Stimulated activated CD8-positive, alpha-beta memory T cell treated with anti-CD3 and anti-CD28 coated beads, Interleukin-4, amount 100 ng/mL, for 4 hours (primary cell): ENCODE measurements around the gene PSORS1C2.

Source experiments
- DNase-seq, 2 donors: peaks; one replicate each; pipeline ENCODE4 v3.0.0-alpha.2; 2020; ENCODE audit warnings: low read depth in 2 of 2, low spot score in 1 of 2

The PSORS1C2 gene

DNA sequence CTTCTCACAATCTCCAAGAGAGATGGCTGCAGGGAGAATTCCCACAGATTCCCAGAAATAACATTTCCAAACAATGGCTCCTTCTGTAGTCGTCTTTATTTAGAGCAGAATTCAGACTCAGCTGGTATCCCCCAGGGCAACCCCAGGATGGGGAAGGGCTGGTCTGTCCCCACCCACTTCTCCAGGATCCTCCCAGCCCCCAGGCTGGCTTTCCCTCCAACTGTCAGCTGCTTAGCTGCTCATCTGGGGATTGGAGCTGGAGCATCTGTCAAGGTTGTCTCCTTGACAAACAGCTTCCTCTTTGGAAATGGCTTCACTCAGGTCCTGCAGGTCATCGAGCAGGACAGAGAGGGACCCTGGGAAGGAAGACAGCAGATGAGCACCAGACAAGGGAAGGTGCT lies 3.5 kb upstream of the PSORS1C2 start:
- no peak for DNase-seq

DNA sequence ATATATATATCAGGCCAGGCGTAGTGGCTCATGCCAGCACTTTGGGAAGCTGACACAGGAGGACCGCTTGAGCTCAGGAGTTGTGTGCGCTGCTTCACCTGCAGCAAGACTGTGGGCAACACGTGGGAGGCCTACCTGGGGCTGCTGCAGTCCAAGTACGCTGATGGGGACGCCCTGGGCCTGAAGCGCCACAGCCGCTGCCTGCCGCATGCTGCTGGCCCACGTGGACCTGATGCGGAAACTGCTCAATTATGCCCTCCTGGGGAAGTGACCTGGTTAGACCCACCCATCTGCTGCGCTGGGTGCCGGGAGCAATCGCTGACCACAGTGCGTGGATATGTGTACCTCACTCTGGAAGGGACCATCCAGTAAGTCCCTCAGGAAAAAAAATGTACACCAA lies 1.8 kb upstream of the PSORS1C2 start:
- no peak for DNase-seq

DNA sequence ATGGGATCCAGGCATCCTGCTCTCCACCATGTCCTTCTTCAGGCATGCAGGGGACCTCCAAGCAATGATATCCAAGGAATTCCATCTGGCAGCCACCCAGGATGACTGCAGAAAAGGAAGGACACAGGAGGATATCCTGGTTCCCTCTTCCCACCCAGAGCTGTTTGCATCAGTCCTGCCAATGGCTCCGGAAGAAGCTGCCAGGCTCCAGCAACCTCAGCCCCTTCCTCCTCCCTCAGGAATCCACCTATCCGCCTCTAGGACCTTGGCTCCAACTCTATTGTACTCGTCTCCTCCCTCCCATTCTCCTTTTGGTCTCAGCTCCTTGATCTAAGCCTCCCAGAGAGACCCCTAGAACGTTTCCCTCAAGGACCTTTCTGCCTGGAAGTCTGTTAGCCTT lies 733 bp upstream of the PSORS1C2 start:
- DNase-seq: no peak

DNA sequence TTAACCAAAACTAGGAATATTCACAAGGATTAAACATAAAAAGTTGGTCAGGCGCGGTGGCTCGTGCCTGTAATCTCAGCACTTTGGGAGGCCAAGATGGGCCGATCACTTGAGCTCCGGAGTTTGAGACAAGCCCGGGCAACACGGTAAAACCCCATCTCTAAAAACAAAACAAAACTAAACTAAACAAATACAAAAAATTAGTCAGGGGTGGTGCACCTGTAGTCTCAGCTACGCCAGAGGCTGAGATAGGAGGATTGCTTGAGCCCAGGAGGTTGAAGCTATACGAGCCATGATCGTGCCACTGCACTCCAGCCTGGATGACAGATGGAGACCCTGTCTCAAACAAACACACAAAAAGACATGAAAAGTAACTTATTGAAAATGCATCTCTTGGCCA lies 3.2 kb downstream of the PSORS1C2 start:
- no peak for DNase-seq

DNA sequence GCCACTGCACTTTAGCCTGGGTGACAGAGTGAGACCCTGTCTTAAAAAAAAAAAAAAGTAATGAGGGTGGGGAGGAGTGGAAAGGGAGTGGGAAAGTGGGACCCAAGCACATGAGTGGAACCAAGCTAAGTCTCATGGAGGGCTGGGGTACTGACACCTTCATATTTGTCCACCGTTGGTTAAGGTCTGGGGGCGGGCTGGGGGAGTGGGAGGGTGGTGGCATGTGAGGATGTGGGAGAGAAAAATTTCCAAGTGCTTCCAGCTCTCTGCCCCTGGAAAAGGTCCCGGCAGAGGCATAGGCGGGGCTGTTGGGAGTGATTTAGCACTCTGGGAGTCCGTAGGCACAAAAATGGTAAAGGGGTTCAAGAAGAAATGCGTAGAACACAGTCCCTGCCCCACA lies 6.1 kb downstream of the PSORS1C2 start:
- DNase-seq: no peak

DNA sequence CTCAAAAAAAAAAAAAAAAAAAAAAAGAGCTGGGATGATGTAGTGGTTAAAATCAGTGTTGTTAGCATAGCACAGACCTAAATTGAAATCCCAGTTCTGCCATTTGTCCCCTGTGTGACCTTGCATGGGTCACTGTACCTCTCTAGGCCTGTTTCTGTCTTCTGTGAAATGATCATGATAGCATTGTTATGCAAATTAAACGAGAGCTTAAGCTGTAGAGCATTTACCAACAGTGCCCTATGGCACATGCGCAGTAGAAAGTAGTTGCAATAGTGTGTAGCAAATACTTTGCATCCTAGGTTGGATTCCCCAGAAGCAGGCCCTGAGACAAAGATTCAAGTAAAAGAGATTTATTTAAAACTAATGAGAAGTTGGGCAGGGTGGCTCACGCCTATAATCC lies 7.3 kb downstream of the PSORS1C2 start:
- DNase-seq: no peak

DNA sequence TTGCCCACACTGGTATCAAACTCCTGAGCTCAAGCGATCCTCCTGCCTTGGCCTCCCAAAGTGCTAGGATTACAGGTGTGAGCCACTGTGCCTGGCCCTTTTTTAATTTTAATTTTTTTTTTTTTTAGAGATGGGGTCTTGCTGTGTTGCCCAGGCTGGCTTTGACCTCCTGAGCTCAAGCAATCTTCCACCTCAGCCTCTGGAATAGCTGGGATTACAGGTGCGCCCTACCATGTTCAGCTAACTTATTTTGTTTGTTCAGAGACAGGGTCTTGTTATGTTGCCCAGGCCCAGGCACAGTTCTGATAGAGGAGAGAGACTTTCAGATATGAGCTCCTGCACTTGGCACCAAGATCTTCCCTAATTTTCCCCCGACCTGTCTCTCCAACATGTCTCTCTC lies 8.1 kb downstream of the PSORS1C2 start:
- DNase-seq: no peak

DNA sequence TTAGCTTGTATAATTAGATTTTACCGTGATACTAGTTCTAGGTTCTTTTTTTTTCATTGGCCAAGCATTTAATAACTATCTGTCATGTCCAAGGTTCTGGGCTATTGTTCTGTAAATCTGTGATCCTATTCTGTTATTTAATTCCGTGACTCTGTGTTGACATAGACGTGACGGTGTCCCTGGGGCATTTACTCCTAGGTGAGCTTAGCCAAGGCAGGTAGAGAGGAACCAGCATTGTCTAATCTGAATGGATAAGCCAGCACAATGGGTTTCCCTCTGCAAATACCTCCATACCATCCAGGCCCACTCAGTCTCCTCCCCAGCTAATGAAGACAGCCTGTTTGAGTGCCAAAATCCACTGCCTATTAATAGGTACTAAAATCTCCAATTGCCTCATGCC lies 9.7 kb downstream of the PSORS1C2 start:
- DNase-seq: no peak

DNA sequence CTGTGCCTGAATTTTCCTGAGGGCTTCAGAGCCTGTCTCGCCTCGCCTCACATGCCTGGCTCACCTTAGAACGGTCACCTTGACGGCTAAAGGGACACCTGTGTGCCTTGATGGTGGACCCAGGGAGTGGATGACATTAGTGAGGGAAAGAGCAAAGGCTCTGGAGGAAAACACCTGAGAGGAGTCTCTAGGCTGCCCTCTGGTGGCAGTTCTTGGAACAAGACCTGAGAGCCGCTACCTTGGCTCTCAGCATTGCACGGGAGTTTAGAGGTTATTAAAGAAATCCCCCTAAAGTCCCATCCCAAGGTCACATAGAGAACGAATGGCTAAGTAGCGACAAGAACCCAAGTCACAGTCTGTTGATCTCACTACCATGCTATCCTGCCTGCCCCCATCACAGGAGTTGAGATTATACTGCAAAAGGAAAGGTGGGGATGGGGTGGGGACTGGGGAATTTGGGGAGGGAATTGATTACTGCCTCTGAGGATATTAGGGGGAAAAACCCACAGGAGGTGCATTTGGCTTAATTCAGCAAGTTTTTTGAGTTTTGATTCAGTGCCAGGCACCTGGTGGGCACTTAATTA lies 10.7 kb downstream of the PSORS1C2 start:
- DNase-seq: peak; percentile 33 to 46

DNA sequence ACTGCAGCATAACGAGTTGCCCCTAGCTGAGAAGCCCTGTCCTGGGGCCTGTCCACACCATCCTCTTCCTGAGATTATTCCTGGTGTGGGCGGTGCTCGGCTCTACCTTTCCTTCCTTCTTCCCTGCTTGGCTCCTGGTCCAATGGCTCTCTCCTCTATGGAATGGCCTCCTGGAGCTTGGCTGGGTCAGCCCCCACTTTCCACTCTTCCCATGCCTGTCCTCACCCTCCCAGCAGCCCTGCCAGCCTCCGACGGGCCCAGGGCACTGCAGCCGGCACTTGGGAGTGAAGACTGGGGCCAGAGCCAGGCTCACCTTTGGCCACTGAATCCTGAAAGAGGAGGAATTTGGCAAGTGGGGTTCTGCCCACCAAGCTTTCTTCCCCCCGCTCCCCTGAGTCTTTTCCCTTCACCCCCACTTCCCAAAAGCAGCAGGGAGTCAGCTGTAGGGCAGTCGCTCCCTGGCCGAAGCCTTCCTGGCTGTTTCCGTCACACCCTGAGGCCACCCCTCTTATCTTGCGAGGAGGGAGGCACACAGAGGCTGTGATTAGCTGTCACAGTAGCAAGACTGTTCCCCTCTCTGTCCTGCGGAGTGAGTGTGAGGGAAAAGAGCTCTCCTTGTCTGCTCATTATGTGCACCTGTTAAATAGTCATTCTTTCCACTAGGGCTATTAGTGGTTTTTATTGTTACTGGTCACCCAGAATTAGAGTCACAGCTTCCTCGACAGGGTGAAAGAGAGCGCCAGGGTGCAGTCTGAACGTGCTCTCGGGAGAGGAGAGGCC lies 12.3 kb downstream of the PSORS1C2 start:
- DNase-seq: no peak

DNA sequence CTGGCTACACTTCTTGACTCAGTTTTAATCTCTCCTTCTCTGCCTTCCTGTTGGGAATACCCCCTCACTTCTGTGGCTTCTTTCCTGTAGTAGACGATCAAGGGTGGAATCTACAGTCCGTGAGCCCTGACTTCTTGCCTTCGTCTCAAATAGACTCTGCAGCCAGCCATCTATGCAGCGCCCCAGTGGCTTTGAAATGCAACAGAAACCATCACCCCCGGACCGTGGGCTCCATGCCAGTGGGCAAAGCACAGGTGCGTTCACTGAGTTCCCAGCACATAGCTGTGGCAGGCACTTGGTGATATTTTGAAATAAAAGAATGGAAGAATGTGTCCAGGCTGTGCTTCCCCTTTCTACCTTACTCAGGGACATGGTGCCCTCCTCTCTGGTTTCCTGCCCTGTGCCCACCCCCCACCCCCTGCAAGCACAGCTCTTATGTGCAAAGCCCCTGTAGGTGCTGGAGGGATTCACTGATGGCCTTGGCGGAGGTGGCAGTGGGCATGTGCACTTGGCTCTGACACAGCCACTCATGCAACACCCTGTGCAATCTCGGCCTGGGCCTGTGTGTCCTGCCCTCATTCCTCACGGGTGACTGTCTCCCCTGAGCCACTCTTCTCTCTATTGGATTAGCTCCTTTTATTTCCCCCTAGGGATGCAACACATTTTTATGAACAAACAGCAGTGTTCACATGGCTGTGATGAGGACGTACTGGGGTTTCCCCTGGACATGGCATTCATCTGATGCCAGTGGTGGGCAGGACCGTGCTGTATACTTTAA lies 13.1 kb downstream of the PSORS1C2 start:
- DNase-seq: no peak

DNA sequence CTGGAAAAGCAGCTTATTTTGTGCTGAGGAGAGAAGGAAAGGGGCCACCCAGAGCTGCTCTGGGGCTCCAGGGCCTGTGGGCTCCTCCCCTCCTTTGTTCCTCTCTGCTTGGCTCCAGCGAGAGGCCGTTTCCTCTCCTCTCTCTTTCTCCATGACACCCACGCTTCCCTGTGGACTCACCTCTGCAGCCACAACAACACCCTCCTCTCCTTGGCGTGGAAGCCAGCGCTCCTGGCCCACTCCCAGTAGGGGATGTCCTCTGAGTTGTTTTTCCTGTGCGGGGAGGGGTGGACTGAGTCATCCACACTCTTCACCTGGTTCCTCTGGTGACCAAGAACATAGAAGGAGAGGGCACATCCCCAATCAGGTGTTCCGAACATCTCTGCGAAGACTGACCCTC lies 13.7 kb downstream of the PSORS1C2 start:
- DNase-seq: no peak

DNA sequence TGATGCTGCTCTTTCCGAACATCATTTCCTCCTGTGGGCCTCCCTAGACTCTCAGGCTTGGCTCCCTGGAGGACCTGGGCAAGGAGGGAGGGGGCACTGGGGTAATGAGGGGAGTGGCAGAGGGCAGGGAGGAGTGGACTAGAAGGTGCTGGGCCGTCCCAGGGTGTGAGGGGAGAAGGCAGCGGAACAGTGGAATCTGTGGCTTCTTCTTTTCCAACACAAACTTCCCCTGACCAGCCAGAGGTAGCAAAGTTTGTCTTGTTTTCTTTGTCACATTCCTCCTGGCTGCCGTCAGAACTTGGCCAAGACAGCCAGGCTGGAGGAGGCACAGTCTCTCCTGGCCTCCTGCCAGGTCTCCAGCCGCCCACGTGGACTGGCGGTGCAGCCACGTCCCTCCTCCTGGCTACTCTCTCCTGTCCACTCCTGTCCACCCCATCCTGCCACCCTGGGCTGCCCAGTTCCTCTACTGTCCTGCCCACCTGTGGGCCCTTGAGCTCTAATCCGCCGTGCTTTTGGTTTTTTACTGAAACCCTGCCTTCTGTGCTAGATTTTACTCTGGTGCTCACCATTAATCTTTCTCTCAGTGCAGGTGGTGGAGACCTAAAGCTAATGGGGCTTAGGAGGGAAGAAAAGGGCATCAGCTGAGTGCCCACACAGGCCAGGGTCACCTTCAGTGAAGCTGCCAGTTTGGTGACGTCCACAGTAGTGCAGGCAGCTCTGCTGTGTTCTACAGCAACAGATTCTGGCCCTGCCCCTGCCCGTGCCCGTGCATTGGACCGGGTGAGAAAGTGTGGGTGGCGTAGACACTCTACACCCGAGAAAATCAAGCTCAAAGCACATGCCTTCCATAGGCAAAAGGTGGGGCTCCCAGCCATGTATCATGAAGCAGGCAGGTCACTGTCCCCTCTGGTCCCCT lies 15.8 kb downstream of the PSORS1C2 start:
- DNase-seq: no peak

DNA sequence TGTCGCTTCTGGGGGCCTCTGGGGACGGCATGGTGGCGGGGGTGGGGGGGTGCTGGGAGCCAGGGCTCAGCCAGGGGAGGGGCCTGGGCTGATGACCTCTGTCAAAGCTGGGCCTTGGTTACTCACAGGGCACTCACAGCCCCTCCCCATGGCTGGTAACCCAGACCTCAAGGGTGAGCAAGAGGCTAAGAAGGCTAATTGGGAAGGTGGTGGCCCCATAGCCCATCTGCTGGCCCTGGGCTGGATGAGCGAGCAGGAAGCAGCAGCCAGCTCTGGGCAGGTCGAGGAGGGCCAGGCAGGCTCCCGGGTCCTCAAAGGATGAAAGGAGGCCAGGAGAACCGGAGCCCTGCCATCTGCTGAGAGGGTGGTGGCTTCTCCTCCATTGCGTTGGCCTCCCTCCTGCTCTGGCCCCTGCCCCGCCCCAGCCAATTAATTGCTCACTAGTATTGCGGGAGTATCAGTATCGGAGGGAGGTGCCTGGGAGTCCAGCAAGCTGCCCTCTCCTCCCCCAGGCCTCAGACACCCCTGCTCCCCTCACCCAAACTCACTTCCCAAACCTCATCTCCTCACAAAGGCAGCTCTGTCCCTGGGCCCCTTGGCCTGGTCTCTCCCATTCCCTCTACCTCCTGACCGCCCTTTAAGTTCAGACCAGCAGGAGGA lies 17.6 kb downstream of the PSORS1C2 start:
- no peak for DNase-seq

DNA sequence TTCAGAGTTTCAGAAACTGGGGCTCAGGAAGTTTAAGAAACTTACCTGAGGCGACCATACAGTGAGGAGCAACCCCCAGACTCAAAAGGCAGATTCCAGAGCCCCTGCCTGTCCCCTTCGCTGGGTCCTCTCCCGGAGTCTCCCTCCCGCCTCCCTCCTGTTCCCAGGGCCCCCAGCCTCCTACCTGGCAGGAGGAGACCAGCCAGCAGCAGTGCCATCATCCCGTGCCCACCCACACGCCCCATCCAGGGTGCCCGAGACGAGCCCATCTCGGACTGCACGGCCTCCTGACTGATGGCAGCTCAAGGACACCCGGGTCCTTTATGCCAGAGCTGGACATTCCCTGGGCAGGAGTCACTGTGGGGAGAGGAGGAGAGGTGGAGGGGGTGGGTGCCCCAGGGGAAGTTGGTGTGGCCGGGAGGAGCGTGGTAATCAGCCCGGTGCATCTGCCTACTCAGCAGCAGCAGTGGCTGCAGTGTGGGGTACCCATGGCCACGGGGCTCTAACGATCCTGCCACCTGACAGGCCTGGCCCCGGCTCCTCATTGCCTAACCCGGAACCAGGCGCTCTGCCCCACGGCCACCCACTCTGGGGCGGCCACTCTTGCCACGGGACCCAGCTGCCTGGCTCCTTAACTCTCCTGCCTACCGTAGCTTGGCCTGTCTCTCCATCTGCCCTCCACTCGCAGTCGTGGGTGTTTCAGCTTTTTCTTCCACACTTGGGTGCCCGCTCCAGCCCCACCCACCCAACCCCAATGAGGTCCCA lies 18.5 kb downstream of the PSORS1C2 start, which contains the start of gene CDSN:
TSS of gene CDSN (minus strand) at position 296 of the 765 bp plus-strand sequence. CDS start at position 269, 27 bp downstream.
- DNase-seq: no peak

DNA sequence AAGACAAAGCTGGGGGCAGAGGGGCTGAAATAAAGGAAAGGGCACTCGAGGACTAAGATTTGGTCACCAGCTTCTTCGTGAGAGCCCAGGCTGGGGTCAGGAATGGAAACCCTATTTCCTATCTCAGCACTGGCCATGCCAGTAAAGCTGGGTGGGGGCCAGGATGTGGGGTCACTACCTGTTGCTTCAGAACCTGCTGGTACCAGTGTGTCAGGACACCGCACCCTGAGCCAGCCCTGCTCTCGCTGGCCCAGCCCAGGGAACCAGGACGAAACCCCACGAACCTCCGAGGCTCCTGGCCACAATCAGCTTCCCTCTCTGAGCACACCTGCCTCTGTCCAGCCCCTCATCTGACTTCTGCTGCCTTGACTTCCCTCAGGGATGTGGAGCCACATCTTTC lies 20.7 kb downstream of the PSORS1C2 start:
- no peak for DNase-seq

DNA sequence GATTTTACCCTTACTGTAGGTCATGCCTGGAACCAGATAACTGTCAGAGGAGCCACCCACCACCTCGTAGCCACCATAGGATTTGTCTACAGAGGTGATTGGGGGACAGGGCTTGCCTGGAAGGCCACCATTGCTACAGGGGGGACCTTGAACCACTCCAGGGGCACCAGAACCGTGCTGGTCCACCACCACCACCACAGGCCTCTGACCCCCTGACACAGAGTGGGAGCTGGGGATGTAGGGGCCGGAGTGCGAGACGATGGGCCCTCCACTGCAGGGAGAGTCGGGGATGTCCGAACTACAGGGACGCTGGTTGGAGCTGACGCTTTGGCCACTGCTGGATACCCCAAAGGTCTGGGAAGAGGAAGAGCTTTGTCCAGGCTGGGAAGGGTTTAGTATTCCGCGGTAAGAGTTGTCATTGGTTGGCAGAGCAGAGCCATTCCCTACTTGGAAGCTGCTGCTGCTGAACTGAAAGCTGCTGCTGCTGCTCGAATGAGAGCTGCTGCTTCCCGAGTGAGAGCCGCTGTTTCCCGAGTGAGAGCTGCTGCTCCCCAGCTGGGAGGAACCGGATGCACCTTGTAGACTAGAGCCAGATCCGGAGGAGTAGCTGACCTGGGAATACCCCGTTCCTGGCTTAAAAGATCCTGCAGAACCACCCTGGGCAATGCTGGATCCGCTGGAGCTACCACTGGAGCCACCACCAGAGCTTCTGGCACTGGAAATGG lies 22.0 kb downstream of the PSORS1C2 start:
- DNase-seq: no peak

DNA sequence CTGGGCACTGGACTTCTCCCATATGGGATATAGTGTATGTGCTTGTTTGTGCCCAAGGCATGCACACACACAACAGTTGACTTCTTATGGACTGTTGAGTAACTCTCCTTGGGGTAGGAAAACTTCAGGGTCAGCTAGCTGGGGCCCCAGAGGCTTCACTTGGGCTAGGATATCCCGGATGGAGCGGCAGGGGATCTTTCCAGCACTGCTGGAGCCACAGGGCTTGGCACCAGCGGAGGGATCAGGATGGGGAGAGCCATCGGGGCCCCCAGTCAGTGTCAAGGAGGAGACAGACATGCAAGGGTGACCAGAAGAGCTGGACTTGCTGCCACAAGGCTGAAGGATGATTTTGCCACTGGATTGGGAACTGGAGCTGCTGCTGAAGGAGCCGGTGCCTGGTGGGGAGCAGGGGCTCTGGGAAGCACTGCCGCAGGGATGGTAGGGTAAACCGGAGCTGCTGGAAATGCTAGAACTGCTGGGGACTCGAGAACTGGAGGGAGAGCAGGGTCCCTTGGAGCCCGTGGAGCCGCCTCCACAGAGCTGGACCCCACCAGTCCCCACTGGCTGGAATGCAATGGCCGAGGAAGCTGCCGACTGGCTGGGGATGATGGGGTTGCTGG lies 22.8 kb downstream of the PSORS1C2 start:
- no peak for DNase-seq
